ENCODE measurements around the gene SSBP2. TPM values are rescaled to one million over a fixed set of nuclear protein-coding genes. Genes with fewer than 3 reads are reported as not detected.
"Not testable (repeated sequence)": the region's sequence is repeated elsewhere in the genome, so short reads cannot be mapped to it uniquely, and the experiment has no call there.

Gene SSBP2
- total RNA-seq, 4 donors from 2014 or later, result 38.6 to 58.5 (median 51.8) TPM

- Histone ChIP-seq H3K9me3 (no peaks in the 10 kb centered on the region), H3K36me3 (no peaks in the 10 kb centered on the region), H3K4me1 (no peaks in the 10 kb centered on the region), H3K27me3 (no peaks in the 10 kb centered on the region), H3K27ac (no peak overlapping the region), H3K4me3 (replicated peaks in 1 of 3) (no peak overlapping the region)
- DNase-seq, result no peak
- WGBS, 2 donors, result 94% methylated on average over 2 of the region's 2 CpGs
- intact Hi-C loops (cut with DNase I), result no loop called here
- TF ChIP-seq POLR2A (IDR thresholded peaks at IDR 0.05), result no peak
- TF ChIP-seq CTCF (IDR thresholded peaks at IDR 0.05), result no peak
These were observed 237.4 kb downstream of the SSBP2 start for GRCh38 chr5:81513473-81513872.

GRCh38 chr5:81506900-81507588 lies 243.9 kb downstream of the SSBP2 start:
- H3K27me3 ChIP-seq, result no peaks in the 10 kb centered on the region
- peak; percentile 58 for DNase-seq
- 32% methylated on average over 2 of the region's 2 CpGs for WGBS, 2 donors
- peak; percentile 61 to 94 (median 92) for TF ChIP-seq CTCF (IDR thresholded peaks at IDR 0.05)
- no peak for TF ChIP-seq POLR2A (IDR thresholded peaks at IDR 0.05)
- H3K4me1 ChIP-seq, result no peaks in the 10 kb centered on the region
- peak overlapping the region in 2 of 3 donors; percentile 49 to 60 for H3K27ac ChIP-seq
- H3K9me3 ChIP-seq, result no peaks in the 10 kb centered on the region
- no peaks in the 10 kb centered on the region for H3K36me3 ChIP-seq
- intact Hi-C loops (cut with DNase I), result loop anchor here (5.0 to 10.0 kb wide), 2 partner anchors 338 to 660 kb away; no protein-coding TSS in a partner anchor
- H3K4me3 ChIP-seq (replicated peaks in 1 of 3), result no peak overlapping the region

GRCh38 chr5:81506378-81506777 lies 244.5 kb downstream of the SSBP2 start:
- Histone ChIP-seq H3K9me3 (no peaks in the 10 kb centered on the region), H3K27ac (peak overlapping the region in 2 of 3 donors; percentile 24 to 60), H3K27me3 (no peaks in the 10 kb centered on the region), H3K4me1 (no peaks in the 10 kb centered on the region), H3K36me3 (no peaks in the 10 kb centered on the region), H3K4me3 (replicated peaks in 1 of 3) (no peak overlapping the region)
- WGBS, 2 donors, result 49 to 50% methylated on average over 1 of the region's 1 CpG
- no peak for DNase-seq
- intact Hi-C loops (cut with DNase I), result loop anchor here (5.0 to 10.0 kb wide), 2 partner anchors 338 to 661 kb away; no protein-coding TSS in a partner anchor
- TF ChIP-seq CTCF (IDR thresholded peaks at IDR 0.05), result no peak
- no peak for TF ChIP-seq POLR2A (IDR thresholded peaks at IDR 0.05)

- TF ChIP-seq POLR2A (IDR thresholded peaks at IDR 0.05) (no peak), CTCF (IDR thresholded peaks at IDR 0.05) (no peak)
- Histone ChIP-seq H3K27ac (peak overlapping the region in 2 of 3 donors; percentile 24 to 60), H3K36me3 (no peaks in the 10 kb centered on the region), H3K9me3 (no peaks in the 10 kb centered on the region), H3K4me1 (no peaks in the 10 kb centered on the region), H3K4me3 (replicated peaks in 1 of 3) (no peak overlapping the region), H3K27me3 (no peaks in the 10 kb centered on the region)
- intact Hi-C loops (cut with DNase I), result loop anchor here (5.0 to 10.0 kb wide), 2 partner anchors 339 to 662 kb away; no protein-coding TSS in a partner anchor
- DNase-seq, result no peak
- WGBS, 2 donors, result 56 to 59% methylated on average over 1 of the region's 1 CpG
These were observed 245.2 kb downstream of the SSBP2 start for GRCh38 chr5:81505672-81506071.

- H3K27ac ChIP-seq; H3K9me3 ChIP-seq; H3K4me3 ChIP-seq (replicated peaks in 1 of 3); H3K4me1 ChIP-seq; H3K27me3 ChIP-seq; H3K36me3 ChIP-seq; DNase-seq: not testable (repeated sequence)
- intact Hi-C loops (cut with DNase I), result loop anchor here (10.0 kb wide), 1 partner anchor 341 kb away; no protein-coding TSS in a partner anchor
These were observed 247.3 kb downstream of the SSBP2 start for GRCh38 chr5:81503602-81504001.

Measured in thyroid gland (tissue), 4 donors.